SU-DHL-6 (cell line): Measurements from ENCODE around the gene NLRP1.

Source experiments
- CTCF ChIP-seq: fragments of 200-600 bp; sonication (generic); IDR thresholded peaks from one replicate; pipeline ENCODE4 v1.5.1; 2017; ENCODE audit warnings: antibody characterized with exemption, mild to moderate bottlenecking, low read length, moderate library complexity; ENCODE audit not compliant: insufficient read depth, poor library complexity, severe bottlenecking
- EZH2phosphoT487 ChIP-seq: fragments of 200-600 bp; sonication (generic), shearing (Covaris generic); conservative IDR thresholded peaks from 2 replicates; pipeline ENCODE4 v1.6.1; 2018; ENCODE audit warnings: mild to moderate bottlenecking, antibody characterized with exemption, low read length, moderate library complexity, mixed read lengths

GRCh38 chr17:5628262-5628661, 44.0 kb upstream of the NLRP1 start:
- TF ChIP-seq CTCF: no peak
- no peak for TF ChIP-seq EZH2phosphoT487
